Calu3 (cell line): Measurements from ENCODE around the gene SH2D4B. TPM values are rescaled to one million over a fixed set of nuclear protein-coding genes. Genes with fewer than 3 reads are reported as not detected.

Experiments used
- BruUV-seq: library from RNA; stranded (reverse); fragments of 400-500 nt; replicated peaks from 2 replicates; lab custom pipeline; 2021; lab: Mats Ljungman, UMichigan
- CTCF ChIA-PET: fragments of 300-600 bp; sonication (Branson Sonifier 250); formaldehyde crosslinking; loops from one replicate; lab custom pipeline; 2022; ENCODE audit warnings: antibody characterized with exemption; lab: Charles Lee
- DNase-seq: peaks from one replicate; pipeline ENCODE4 v3.0.0; 2022
- H3K27ac Mint-ChIP-seq: one replicate; pipeline ENCODE4 v1.8.0; 2022; ENCODE audit warnings: mixed read lengths; ENCODE audit not compliant: unreplicated experiment
- H3K27me3 Mint-ChIP-seq: one replicate; pipeline ENCODE4 v1.8.0; 2022; ENCODE audit warnings: mixed read lengths; ENCODE audit not compliant: unreplicated experiment
- H3K36me3 Mint-ChIP-seq: one replicate; pipeline ENCODE4 v1.8.0; 2022; ENCODE audit warnings: mild to moderate bottlenecking, moderate library complexity, mixed read lengths; ENCODE audit not compliant: insufficient read depth, unreplicated experiment
- H3K4me1 Mint-ChIP-seq: one replicate; pipeline ENCODE4 v1.8.0; 2022; ENCODE audit warnings: mild to moderate bottlenecking, low read depth, mixed read lengths; ENCODE audit not compliant: unreplicated experiment
- H3K4me3 Mint-ChIP-seq: one replicate; pipeline ENCODE4 v1.8.0; 2022; ENCODE audit warnings: mild to moderate bottlenecking, low read depth, moderate library complexity, mixed read lengths; ENCODE audit not compliant: unreplicated experiment
- H3K9me3 Mint-ChIP-seq: one replicate; pipeline ENCODE4 v1.8.0; 2022; ENCODE audit warnings: low read depth, mixed read lengths; ENCODE audit not compliant: unreplicated experiment
- intact Hi-C: fragments of 100-400 bp; cut with micrococcal nuclease; formaldehyde crosslinking; loops from one replicate; pipeline ENCODE4 v1.10.0; 2022; ENCODE audit not compliant: unreplicated experiment
- total RNA-seq: library from RNA; stranded (reverse); gene quantifications from 2 replicates; pipeline ENCODE4 v1.2.3, GENCODE V29; 2022
- TF ChIP-seq, protein P1 (sequence below): fragments of 200-600 bp; IDR thresholded peaks from one replicate; pipeline ENCODE4 v1.8.0; 2022; ENCODE audit warnings: antibody characterized with exemption; ENCODE audit not compliant: unreplicated experiment

Gene SH2D4B
- total RNA-seq, 1 experiment from 2014 or later: not detected

- CTCF ChIA-PET: interaction anchor here (0.5 kb wide), 1 partner anchor 23 kb away, joined by 3 read pairs; no protein-coding TSS in a partner anchor
- no peak overlapping the region for H3K27ac Mint-ChIP-seq
Measured at GRCh38 chr10:80685355-80685754, 147.7 kb downstream of the SH2D4B start.

GRCh38 chr10:80686734-80687475 is 149.2 kb downstream of the SH2D4B start:
- Mint-ChIP-seq H3K4me1 (peaks cover 8% of the 10 kb centered on the region), H3K9me3 (no peaks in the 10 kb centered on the region), H3K4me3 (no peak overlapping the region), H3K27me3 (peaks cover 30% of the 10 kb centered on the region), H3K27ac (no peak overlapping the region), H3K36me3 (no peaks in the 10 kb centered on the region)
- CTCF ChIA-PET: interaction anchor here (0.8 to 1.3 kb wide), 3 partner anchors 12 to 238 kb away, joined by 3 read pairs; no protein-coding TSS in a partner anchor
- intact Hi-C loops: no loop called here
- TF ChIP-seq, protein P1, sequence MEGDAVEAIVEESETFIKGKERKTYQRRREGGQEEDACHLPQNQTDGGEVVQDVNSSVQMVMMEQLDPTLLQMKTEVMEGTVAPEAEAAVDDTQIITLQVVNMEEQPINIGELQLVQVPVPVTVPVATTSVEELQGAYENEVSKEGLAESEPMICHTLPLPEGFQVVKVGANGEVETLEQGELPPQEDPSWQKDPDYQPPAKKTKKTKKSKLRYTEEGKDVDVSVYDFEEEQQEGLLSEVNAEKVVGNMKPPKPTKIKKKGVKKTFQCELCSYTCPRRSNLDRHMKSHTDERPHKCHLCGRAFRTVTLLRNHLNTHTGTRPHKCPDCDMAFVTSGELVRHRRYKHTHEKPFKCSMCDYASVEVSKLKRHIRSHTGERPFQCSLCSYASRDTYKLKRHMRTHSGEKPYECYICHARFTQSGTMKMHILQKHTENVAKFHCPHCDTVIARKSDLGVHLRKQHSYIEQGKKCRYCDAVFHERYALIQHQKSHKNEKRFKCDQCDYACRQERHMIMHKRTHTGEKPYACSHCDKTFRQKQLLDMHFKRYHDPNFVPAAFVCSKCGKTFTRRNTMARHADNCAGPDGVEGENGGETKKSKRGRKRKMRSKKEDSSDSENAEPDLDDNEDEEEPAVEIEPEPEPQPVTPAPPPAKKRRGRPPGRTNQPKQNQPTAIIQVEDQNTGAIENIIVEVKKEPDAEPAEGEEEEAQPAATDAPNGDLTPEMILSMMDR: no peak
- BruUV-seq: no TSS peak
- DNase-seq: no peak

More at GRCh38 chr10:80685355-80685754, 147.7 kb downstream of the SH2D4B start:
- BruUV-seq: no TSS peak
- intact Hi-C loops: no loop called here
- DNase-seq: no peak
- no peaks in the 10 kb centered on the region for H3K9me3 Mint-ChIP-seq
- TF ChIP-seq, protein P1: no peak
- H3K4me3 Mint-ChIP-seq: no peak overlapping the region
- H3K27me3 Mint-ChIP-seq: peaks cover 15% of the 10 kb centered on the region
- H3K36me3 Mint-ChIP-seq: no peaks in the 10 kb centered on the region
- H3K4me1 Mint-ChIP-seq: peaks cover 8% of the 10 kb centered on the region

GRCh38 chr10:80687476-80687789 is 149.7 kb downstream of the SH2D4B start:
- TF ChIP-seq, protein P1: no peak
- Mint-ChIP-seq H3K9me3 (no peaks in the 10 kb centered on the region), H3K4me3 (no peak overlapping the region), H3K27me3 (peaks cover 35% of the 10 kb centered on the region), H3K4me1 (peaks cover 8% of the 10 kb centered on the region), H3K36me3 (no peaks in the 10 kb centered on the region), H3K27ac (no peak overlapping the region)
- no peak for DNase-seq
- CTCF ChIA-PET: interaction anchor here (0.8 to 1.3 kb wide), 3 partner anchors 12 to 237 kb away, joined by 3 read pairs; no protein-coding TSS in a partner anchor
- no TSS peak for BruUV-seq
- intact Hi-C loops: no loop called here

DNA sequence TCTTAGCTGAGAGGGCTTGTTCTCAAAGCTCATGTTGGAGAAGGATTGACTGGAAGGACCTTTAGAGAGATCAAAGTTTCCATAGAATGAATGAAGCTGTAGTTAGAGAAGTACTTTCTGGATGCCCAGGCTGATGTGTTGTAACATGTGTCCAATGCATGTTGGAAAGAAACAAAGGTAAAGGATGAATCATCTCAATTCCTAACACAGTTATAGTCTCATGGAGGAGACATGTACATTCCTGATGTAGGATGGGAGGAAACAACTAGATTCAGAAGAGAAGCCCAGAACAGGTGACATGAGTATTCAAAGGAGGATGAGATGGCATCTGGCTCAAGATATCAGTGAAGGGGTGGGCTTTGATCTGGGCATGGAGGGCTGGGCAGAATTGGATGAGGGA is 152.7 kb downstream of the SH2D4B start:
- no peak for DNase-seq
- intact Hi-C loops: no loop called here
- Mint-ChIP-seq H3K36me3 (no peaks in the 10 kb centered on the region), H3K27me3 (peaks cover 58% of the 10 kb centered on the region), H3K4me3 (no peak overlapping the region), H3K27ac (no peak overlapping the region), H3K4me1 (peaks cover 8% of the 10 kb centered on the region), H3K9me3 (no peaks in the 10 kb centered on the region)
- BruUV-seq: no TSS peak
- TF ChIP-seq, protein P1: no peak
- CTCF ChIA-PET: no interaction called here
